Panc1 (cell line): ENCODE results near the gene USP3. TPM values are rescaled to one million over a fixed set of nuclear protein-coding genes. Genes with fewer than 3 reads are reported as not detected.

Experiments used
- ATAC-seq: fragments of 200-7000 bp; cut with Tn5 transposase; 2 replicates; pipeline ENCODE4 v1.9.1; 2020; ENCODE audit warnings: mild to moderate bottlenecking, moderate library complexity
- BruUV-seq: library from RNA; stranded (reverse); fragments of 400-500 nt; replicated peaks from 2 replicates; lab custom pipeline; 2021; lab: Mats Ljungman, UMichigan
- CTCF ChIA-PET: fragments of 300-600 bp; sonication (Branson Sonifier 250); formaldehyde crosslinking; loops from one replicate; lab custom pipeline; 2022; ENCODE audit warnings: antibody characterized with exemption; lab: Charles Lee
- POLR2A ChIA-PET: fragments of 300-600 bp; sonication (Branson Sonifier 250); formaldehyde crosslinking; loops from one replicate; lab custom pipeline; 2022; ENCODE audit warnings: antibody characterized with exemption; lab: Charles Lee
- DNase-seq: peaks from one replicate; pipeline ENCODE4 v3.0.0-alpha.2; 2010; ENCODE audit warnings: low read depth, low spot score
- H3K27ac ChIP-seq: 2 replicates; pipeline ENCODE4 v1.5.1; 2011; ENCODE audit warnings: mild to moderate bottlenecking, low read length, inconsistent platforms
- H3K27me3 ChIP-seq: fragments of 200-500 bp; sonication (Bioruptor generic); 2 replicates; pipeline ENCODE4 v1.6.0; 2014; ENCODE audit warnings: low read length, inconsistent platforms; ENCODE audit not compliant: control insufficient read depth, insufficient read depth
- H3K36me3 ChIP-seq: fragments of 200-500 bp; sonication (Bioruptor generic); 2 replicates; pipeline ENCODE4 v1.5.1; 2014; ENCODE audit warnings: inconsistent platforms, mild to moderate bottlenecking, low read length, moderate library complexity; ENCODE audit not compliant: control insufficient read depth, insufficient read depth
- H3K4me1 ChIP-seq: 2 replicates; pipeline ENCODE4 v1.5.1; 2011; ENCODE audit warnings: inconsistent platforms, mild to moderate bottlenecking, low read length, moderate library complexity; ENCODE audit not compliant: control insufficient read depth, insufficient read depth
- H3K4me3 ChIP-seq, 2 experiments: 2 replicates each; pipeline ENCODE4 v1.5.1; 2011 to 2012; ENCODE audit warnings: low read depth in 2 of 2, low read length in 2 of 2, mild to moderate bottlenecking in 2 of 2, inconsistent platforms in 1 of 2, moderate library complexity in 1 of 2
- H3K9me3 ChIP-seq: fragments of 200-500 bp; sonication (Bioruptor generic); 2 replicates; pipeline ENCODE4 v1.5.1; 2014; ENCODE audit warnings: low read depth, mild to moderate bottlenecking, inconsistent platforms, low read length, moderate library complexity; ENCODE audit not compliant: control insufficient read depth, insufficient read depth
- POLR2AphosphoS5 ChIP-seq: IDR thresholded peaks from 2 replicates; pipeline ENCODE4 v1.6.1; 2012; ENCODE audit warnings: mild to moderate bottlenecking, low read depth, low read length, moderate library complexity
- SIN3A ChIP-seq: IDR thresholded peaks from 2 replicates; pipeline ENCODE4 v1.6.1; 2012; ENCODE audit warnings: low read depth, mild to moderate bottlenecking, low read length, moderate library complexity, borderline replicate concordance; ENCODE audit not compliant: insufficient read depth
- TCF7L2 ChIP-seq: IDR thresholded peaks from 2 replicates; pipeline ENCODE4 v1.6.1; 2011; ENCODE audit warnings: mild to moderate bottlenecking, low read depth, low read length, inconsistent platforms
- in situ Hi-C: cut with HindIII; loops from 2 replicates; pipeline ENCODE4 v1.10.0; 2016; ENCODE audit warnings: low sequenced_read_pairs, low pct_unique_long_range_greater_than_20kb
- intact Hi-C: fragments of 100-400 bp; cut with micrococcal nuclease; formaldehyde crosslinking; loops from one replicate; pipeline ENCODE4 v1.10.0; 2022; ENCODE audit not compliant: unreplicated experiment
- total RNA-seq: library from RNA; stranded (reverse); gene quantifications from one replicate; pipeline ENCODE4 v1.2.1, GENCODE V29; 2021; ENCODE audit not compliant: unreplicated experiment
- TF ChIP-seq, protein P1 (sequence below), 2 experiments: IDR thresholded peaks; 2 replicates each; pipeline ENCODE4 v1.6.1; 2011 to 2012; ENCODE audit warnings: low read depth in 2 of 2, control low read depth in 1 of 2, low read length in 1 of 2, mild to moderate bottlenecking in 1 of 2, moderate library complexity in 1 of 2; ENCODE audit not compliant: insufficient read depth in 1 of 2
- TF ChIP-seq, protein P2 (sequence below): fragments of 450-650 bp; IDR thresholded peaks from 2 replicates; pipeline ENCODE4 v1.5.1; 2017; ENCODE audit warnings: mild to moderate bottlenecking

USP3 gene
- total RNA-seq, 1 experiment from 2014 or later, result 51.4 TPM

DNA sequence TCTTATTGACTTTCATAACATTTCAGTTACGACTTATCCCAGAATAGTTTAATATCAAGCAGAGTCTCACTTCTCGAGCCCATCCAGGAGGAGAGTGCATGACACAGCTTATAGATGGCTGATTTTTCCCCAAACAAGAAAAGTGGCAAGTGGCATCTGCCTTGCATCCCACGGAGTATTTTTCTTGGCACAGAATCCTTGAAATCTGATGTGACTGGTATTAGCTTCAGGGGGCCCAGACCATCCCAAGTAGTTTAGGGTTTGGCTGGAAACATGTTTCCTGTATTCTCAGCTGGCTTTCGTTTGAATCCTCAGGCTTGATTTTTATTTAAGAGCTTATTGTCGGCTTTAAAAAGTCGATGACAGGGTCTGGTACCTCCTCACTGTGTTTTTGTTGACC is 72.0 kb downstream of the USP3 start:
- intact Hi-C loops (no loop called here), in situ Hi-C loops (no loop called here)
- BruUV-seq, result no TSS peak
- TF ChIP-seq, protein P1, sequence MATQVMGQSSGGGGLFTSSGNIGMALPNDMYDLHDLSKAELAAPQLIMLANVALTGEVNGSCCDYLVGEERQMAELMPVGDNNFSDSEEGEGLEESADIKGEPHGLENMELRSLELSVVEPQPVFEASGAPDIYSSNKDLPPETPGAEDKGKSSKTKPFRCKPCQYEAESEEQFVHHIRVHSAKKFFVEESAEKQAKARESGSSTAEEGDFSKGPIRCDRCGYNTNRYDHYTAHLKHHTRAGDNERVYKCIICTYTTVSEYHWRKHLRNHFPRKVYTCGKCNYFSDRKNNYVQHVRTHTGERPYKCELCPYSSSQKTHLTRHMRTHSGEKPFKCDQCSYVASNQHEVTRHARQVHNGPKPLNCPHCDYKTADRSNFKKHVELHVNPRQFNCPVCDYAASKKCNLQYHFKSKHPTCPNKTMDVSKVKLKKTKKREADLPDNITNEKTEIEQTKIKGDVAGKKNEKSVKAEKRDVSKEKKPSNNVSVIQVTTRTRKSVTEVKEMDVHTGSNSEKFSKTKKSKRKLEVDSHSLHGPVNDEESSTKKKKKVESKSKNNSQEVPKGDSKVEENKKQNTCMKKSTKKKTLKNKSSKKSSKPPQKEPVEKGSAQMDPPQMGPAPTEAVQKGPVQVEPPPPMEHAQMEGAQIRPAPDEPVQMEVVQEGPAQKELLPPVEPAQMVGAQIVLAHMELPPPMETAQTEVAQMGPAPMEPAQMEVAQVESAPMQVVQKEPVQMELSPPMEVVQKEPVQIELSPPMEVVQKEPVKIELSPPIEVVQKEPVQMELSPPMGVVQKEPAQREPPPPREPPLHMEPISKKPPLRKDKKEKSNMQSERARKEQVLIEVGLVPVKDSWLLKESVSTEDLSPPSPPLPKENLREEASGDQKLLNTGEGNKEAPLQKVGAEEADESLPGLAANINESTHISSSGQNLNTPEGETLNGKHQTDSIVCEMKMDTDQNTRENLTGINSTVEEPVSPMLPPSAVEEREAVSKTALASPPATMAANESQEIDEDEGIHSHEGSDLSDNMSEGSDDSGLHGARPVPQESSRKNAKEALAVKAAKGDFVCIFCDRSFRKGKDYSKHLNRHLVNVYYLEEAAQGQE (IDR thresholded peaks at IDR 0.05; ENCODE audit: insufficient read depth in 1 of 2, low read depth in 2 of 2, low read length in 1 of 2), result no peak
- TF ChIP-seq, protein P2, sequence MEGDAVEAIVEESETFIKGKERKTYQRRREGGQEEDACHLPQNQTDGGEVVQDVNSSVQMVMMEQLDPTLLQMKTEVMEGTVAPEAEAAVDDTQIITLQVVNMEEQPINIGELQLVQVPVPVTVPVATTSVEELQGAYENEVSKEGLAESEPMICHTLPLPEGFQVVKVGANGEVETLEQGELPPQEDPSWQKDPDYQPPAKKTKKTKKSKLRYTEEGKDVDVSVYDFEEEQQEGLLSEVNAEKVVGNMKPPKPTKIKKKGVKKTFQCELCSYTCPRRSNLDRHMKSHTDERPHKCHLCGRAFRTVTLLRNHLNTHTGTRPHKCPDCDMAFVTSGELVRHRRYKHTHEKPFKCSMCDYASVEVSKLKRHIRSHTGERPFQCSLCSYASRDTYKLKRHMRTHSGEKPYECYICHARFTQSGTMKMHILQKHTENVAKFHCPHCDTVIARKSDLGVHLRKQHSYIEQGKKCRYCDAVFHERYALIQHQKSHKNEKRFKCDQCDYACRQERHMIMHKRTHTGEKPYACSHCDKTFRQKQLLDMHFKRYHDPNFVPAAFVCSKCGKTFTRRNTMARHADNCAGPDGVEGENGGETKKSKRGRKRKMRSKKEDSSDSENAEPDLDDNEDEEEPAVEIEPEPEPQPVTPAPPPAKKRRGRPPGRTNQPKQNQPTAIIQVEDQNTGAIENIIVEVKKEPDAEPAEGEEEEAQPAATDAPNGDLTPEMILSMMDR, result 0 out of 2 replicates have a peak, but pooled peaks have one; percentile 4
- TF ChIP-seq SIN3A (no peak), TCF7L2 (no peak), POLR2AphosphoS5 (no peak)
- Histone ChIP-seq H3K4me1 (no peaks in the 10 kb centered on the region), H3K27me3 (no peaks in the 10 kb centered on the region), H3K4me3 (no peak overlapping the region), H3K27ac (no peak overlapping the region), H3K36me3 (peaks cover 2% of the 10 kb centered on the region; the same call in 1 of the 2 replicates), H3K9me3 (no peaks in the 10 kb centered on the region)
- CTCF ChIA-PET, result no interaction called here
- DNase-seq (no peak), ATAC-seq (no peak)
- POLR2A ChIA-PET, result no interaction called here

DNA sequence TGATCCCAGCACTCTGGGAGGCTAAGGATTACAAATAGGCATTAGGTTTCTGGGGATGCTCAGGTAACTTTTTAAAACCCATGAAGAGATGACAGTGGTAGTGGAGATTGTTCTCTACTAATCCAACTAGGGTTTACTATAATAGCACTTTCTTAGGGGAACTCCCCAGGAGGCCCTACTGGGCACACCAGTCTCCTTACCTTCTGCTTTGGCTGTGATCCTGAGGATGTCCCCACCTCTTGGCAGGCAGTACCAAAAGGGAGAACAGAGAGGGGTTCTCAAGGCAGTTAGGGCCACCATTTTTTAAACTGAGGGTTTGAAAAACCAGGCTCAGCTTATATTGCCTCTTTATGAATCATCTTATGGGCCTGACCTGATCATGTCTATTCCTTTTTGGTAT is 77.8 kb downstream of the USP3 start:
- CTCF ChIA-PET, result no interaction called here
- BruUV-seq, result no TSS peak
- no peak for ATAC-seq

More for the DNA sequence above, 77.8 kb downstream of the USP3 start:
- Histone ChIP-seq H3K27me3 (no peaks in the 10 kb centered on the region), H3K27ac (no peak overlapping the region), H3K36me3 (no peaks in the 10 kb centered on the region), H3K9me3 (no peaks in the 10 kb centered on the region), H3K4me1 (peaks cover 4% of the 10 kb centered on the region; the same call in 1 of the 2 replicates), H3K4me3 (no peak overlapping the region)
- POLR2A ChIA-PET, result no interaction called here
- in situ Hi-C loops, result no loop called here
- no peak for DNase-seq
- intact Hi-C loops, result no loop called here
- TF ChIP-seq, protein P1 (IDR thresholded peaks at IDR 0.05; ENCODE audit: insufficient read depth in 1 of 2, low read depth in 2 of 2, low read length in 1 of 2), result no peak
- TF ChIP-seq, protein P2, result no peak
- TF ChIP-seq SIN3A, result no peak
- TF ChIP-seq TCF7L2, result no peak
- no peak for TF ChIP-seq POLR2AphosphoS5
